ENCODE results near the gene PKD1L1.
"Not testable (repeated sequence)": the region's sequence is repeated elsewhere in the genome, so short reads cannot be mapped to it uniquely, and the experiment has no call there.

PKD1L1 gene

GRCh38 chr7:47803025-47803424, 145.2 kb downstream of the PKD1L1 start:
- no peak for TF ChIP-seq CTCF (IDR thresholded peaks at IDR 0.05)
- H3K4me3 ChIP-seq (ENCODE audit: low read depth in 1 of 2, low read length in 1 of 2): no peak overlapping the region

GRCh38 chr7:47801423-47801822, 146.8 kb downstream of the PKD1L1 start:
- Histone ChIP-seq H3K4me3 (ENCODE audit: low read depth in 1 of 2, low read length in 1 of 2) (no peak overlapping the region), H3K9me3 (no peaks in the 10 kb centered on the region), H3K36me3 (no peaks in the 10 kb centered on the region), H3K4me1 (ENCODE audit: control insufficient read depth in 1 of 2, insufficient read depth in 1 of 2, low read depth in 1 of 2, low read length in 1 of 2) (peaks cover 12 to 19% of the 10 kb centered on the region in 2 experiments), H3K27me3 (no peaks in the 10 kb centered on the region), H3K27ac (no peak overlapping the region)
- no peak for TF ChIP-seq CTCF (IDR thresholded peaks at IDR 0.05)

More at GRCh38 chr7:47803025-47803424, 145.2 kb downstream of the PKD1L1 start:
- Histone ChIP-seq H3K36me3 (no peaks in the 10 kb centered on the region), H3K27me3 (no peaks in the 10 kb centered on the region), H3K4me1 (ENCODE audit: control insufficient read depth in 1 of 2, insufficient read depth in 1 of 2, low read depth in 1 of 2, low read length in 1 of 2) (peaks cover 28 to 35% of the 10 kb centered on the region in 2 experiments), H3K9me3 (no peaks in the 10 kb centered on the region), H3K27ac (no peak overlapping the region)

GRCh38 chr7:47799524-47799923, 148.7 kb downstream of the PKD1L1 start:
- Histone ChIP-seq H3K9me3 (no peaks in the 10 kb centered on the region), H3K27me3 (no peaks in the 10 kb centered on the region)
- no peak for TF ChIP-seq CTCF (IDR thresholded peaks at IDR 0.05)

GRCh38 chr7:47796347-47796746, 151.9 kb downstream of the PKD1L1 start:
- no peaks in the 10 kb centered on the region for H3K4me1 ChIP-seq (ENCODE audit: control insufficient read depth in 1 of 2, insufficient read depth in 1 of 2, low read depth in 1 of 2, low read length in 1 of 2)

More at GRCh38 chr7:47799524-47799923, 148.7 kb downstream of the PKD1L1 start:
- H3K36me3 ChIP-seq: no peaks in the 10 kb centered on the region
- H3K4me1 ChIP-seq (ENCODE audit: control insufficient read depth in 1 of 2, insufficient read depth in 1 of 2, low read depth in 1 of 2, low read length in 1 of 2): no peaks in the 10 kb centered on the region
- no peak overlapping the region for H3K27ac ChIP-seq
- no peak overlapping the region for H3K4me3 ChIP-seq (ENCODE audit: low read depth in 1 of 2, low read length in 1 of 2)

GRCh38 chr7:47795631-47796030, 152.6 kb downstream of the PKD1L1 start:
- no peaks in the 10 kb centered on the region for H3K4me1 ChIP-seq (ENCODE audit: control insufficient read depth in 1 of 2, insufficient read depth in 1 of 2, low read depth in 1 of 2, low read length in 1 of 2)
- no peaks in the 10 kb centered on the region for H3K27me3 ChIP-seq
- no peak overlapping the region for H3K27ac ChIP-seq
- no peaks in the 10 kb centered on the region for H3K9me3 ChIP-seq
- TF ChIP-seq CTCF (IDR thresholded peaks at IDR 0.05): no peak
- H3K36me3 ChIP-seq: no peaks in the 10 kb centered on the region
- H3K4me3 ChIP-seq (ENCODE audit: low read depth in 1 of 2, low read length in 1 of 2): no peak overlapping the region

More at GRCh38 chr7:47796347-47796746, 151.9 kb downstream of the PKD1L1 start:
- no peaks in the 10 kb centered on the region for H3K9me3 ChIP-seq
- no peak overlapping the region for H3K27ac ChIP-seq
- H3K36me3 ChIP-seq: no peaks in the 10 kb centered on the region
- no peaks in the 10 kb centered on the region for H3K27me3 ChIP-seq
- H3K4me3 ChIP-seq (ENCODE audit: low read depth in 1 of 2, low read length in 1 of 2): no peak overlapping the region
- no peak for TF ChIP-seq CTCF (IDR thresholded peaks at IDR 0.05)

GRCh38 chr7:47795126-47795525, 153.1 kb downstream of the PKD1L1 start:
- not testable (repeated sequence) for H3K36me3 ChIP-seq; H3K4me1 ChIP-seq (ENCODE audit: control insufficient read depth in 1 of 2, insufficient read depth in 1 of 2, low read depth in 1 of 2, low read length in 1 of 2); H3K4me3 ChIP-seq (ENCODE audit: low read depth in 1 of 2, low read length in 1 of 2); H3K9me3 ChIP-seq; H3K27me3 ChIP-seq; H3K27ac ChIP-seq

All from neutrophil (primary cell).